ENCODE data around the gene ATP2C2. TPM values are rescaled to one million over a fixed set of nuclear protein-coding genes. Genes with fewer than 3 reads are reported as not detected.
A peak's percentile ranks its signal among the peaks of the same experiment; 100 is the strongest.

The ATP2C2 gene
- total and polyA plus RNA-seq, 8 donors: 1.1 to 141 (median 4.2) TPM; not detected in 2

DNA sequence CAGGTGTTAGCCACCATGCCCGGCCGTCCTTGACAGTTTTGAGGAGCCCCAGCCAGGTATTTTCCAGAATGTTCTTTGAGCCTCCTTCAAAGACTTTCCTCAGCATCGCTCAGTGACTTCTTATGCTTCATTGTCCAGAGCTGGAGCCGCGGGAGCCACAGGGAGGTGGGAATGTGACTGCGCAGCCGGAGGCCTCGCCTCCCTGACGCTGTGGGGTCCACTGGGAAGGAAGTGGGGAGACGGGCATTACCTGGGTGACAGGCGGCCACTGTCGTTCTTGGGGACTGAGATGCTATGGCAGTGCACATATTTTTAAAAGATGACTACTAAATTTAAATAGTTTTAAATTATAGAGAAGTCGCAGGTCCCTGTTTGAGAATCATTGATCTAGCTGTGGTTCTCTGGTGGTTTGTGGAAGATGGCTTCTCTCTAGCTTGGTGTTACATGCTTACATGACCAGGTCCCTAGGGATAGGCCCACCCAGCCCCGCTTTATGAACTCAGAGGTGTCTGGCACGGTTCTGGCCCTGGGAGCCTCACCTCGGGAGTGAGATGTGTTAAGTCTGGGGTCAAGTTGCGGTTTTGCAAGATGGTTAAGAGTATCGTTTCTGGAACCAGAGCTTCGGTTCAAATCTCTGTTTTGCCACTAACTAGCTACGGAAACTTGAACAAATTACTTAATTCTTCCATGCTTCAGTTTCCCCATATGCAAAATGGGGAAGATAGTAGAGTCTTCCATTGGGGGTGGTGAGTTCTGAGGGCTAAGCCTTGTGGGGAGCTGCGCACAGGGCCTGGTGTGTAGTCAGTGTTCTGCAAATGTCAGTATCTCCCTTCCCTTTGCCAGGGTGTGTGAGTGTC, 53.0 kb downstream of the ATP2C2 start:
- Histone ChIP-seq H3K27ac (no peak overlapping the region), H3K4me1 (no peaks in the 10 kb centered on the region), H3K9me3 (no peaks in the 10 kb centered on the region), H3K36me3 (no peaks in the 10 kb centered on the region), H3K27me3 (peaks cover 0 to 4% (median 0%) of the 10 kb centered on the region in 3 donors), H3K4me3 (no peak overlapping the region)
- intact Hi-C loops (cut with DNase I; ENCODE audit: low total_unique reads): no loop called here
- 87 to 94% (median 93%) methylated on average over 19 to 21 of the region's 21 CpGs for WGBS, 5 donors
- TF ChIP-seq POLR2A (IDR thresholded peaks at IDR 0.05) (no peak), POLR2AphosphoS5 (IDR thresholded peaks at IDR 0.05) (no peak)
- no peak for DNase-seq

DNA sequence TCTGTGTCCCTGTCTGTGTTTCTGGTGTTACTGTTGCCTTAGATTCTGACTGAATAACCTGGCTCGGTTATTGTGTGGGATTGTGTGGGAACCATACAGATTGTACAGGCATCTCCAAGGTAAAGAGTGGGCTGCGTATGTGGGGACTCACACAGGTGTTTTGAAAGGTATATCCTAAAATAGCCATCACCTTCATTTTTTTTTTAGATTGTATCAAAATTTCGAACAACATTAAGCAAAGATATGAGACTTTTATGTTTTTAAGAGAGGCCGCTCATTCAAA, 53.5 kb downstream of the ATP2C2 start:
- WGBS, 5 donors: 68 to 96% (median 73%) methylated on average over 4 of the region's 4 CpGs
- intact Hi-C loops (cut with DNase I; ENCODE audit: low total_unique reads): no loop called here

DNA sequence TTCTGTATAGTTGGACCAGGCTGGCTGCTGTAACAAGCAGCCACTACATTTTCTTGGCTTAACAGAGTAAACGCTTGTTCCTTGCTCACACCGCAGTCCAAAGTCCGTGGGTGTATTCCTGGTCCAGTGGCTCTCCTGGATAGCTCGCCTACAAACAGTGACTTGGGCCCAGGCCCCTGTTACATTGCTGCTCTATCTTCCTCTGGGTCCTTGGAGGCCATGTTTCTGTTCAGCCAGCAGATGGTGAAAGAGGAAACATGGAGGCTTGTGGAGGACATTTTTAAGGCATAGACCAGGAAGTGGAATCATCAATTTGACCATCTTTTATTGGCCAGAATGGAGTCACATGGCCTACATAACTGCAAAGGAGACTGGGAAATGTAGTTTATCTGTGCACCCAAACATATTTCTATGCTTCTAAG, 55.1 kb downstream of the ATP2C2 start:
- 90 to 100% (median 94%) methylated on average over 4 of the region's 4 CpGs for WGBS, 5 donors
- no peak for TF ChIP-seq POLR2A (IDR thresholded peaks at IDR 0.05)
- no peak for TF ChIP-seq CTCF (IDR thresholded peaks at IDR 0.05)
- no peak for TF ChIP-seq EP300 (IDR thresholded peaks at IDR 0.05)
- no peak for TF ChIP-seq POLR2AphosphoS5 (IDR thresholded peaks at IDR 0.05)
- intact Hi-C loops (cut with DNase I; ENCODE audit: low total_unique reads): no loop called here
- no peaks in the 10 kb centered on the region for H3K36me3 ChIP-seq
- no peak overlapping the region for H3K4me3 ChIP-seq
- no peaks in the 10 kb centered on the region for H3K9me3 ChIP-seq
- no peaks in the 10 kb centered on the region for H3K4me1 ChIP-seq
- no peak overlapping the region for H3K27ac ChIP-seq
- peak in 1 of 2 donors; percentile 35 for DNase-seq
- H3K27me3 ChIP-seq: peaks cover 0 to 9% (median 0%) of the 10 kb centered on the region in 3 donors

More for the DNA sequence above, 53.5 kb downstream of the ATP2C2 start:
- Histone ChIP-seq H3K4me3 (no peak overlapping the region), H3K27ac (no peak overlapping the region), H3K4me1 (no peaks in the 10 kb centered on the region), H3K27me3 (peaks cover 0 to 9% (median 0%) of the 10 kb centered on the region in 3 donors), H3K9me3 (no peaks in the 10 kb centered on the region), H3K36me3 (no peaks in the 10 kb centered on the region)
- DNase-seq: no peak
- TF ChIP-seq POLR2AphosphoS5 (IDR thresholded peaks at IDR 0.05): no peak
- TF ChIP-seq EP300 (IDR thresholded peaks at IDR 0.05): no peak
- TF ChIP-seq CTCF (IDR thresholded peaks at IDR 0.05): no peak
- no peak for TF ChIP-seq POLR2A (IDR thresholded peaks at IDR 0.05)

DNA sequence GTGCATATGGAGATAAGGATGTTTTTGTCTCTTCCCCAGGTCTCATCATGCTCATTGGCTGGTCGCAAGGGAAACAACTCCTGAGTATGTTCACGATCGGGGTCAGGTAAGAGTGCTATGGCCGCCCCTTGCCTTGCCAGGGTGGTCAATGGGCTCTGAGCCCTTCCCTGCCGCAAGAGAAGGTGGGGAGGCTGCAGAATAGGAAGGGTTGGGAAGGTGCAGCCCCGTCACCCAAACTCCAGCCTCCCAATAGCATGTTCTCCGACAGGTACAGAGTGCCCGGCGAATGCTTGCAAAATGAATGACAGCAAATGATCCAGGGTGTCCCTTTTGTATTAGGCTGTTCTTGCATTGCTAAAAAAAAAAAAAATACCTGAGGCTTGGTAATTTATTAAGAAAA, 57.4 kb downstream of the ATP2C2 start:
- H3K27ac ChIP-seq: no peak overlapping the region
- DNase-seq: no peak
- H3K4me3 ChIP-seq: no peak overlapping the region
- TF ChIP-seq CTCF (IDR thresholded peaks at IDR 0.05) (no peak), POLR2A (IDR thresholded peaks at IDR 0.05) (no peak), POLR2AphosphoS5 (IDR thresholded peaks at IDR 0.05) (no peak), EP300 (IDR thresholded peaks at IDR 0.05) (no peak)
- intact Hi-C loops (cut with DNase I; ENCODE audit: low total_unique reads): no loop called here
- no peaks in the 10 kb centered on the region for H3K4me1 ChIP-seq
- H3K27me3 ChIP-seq: peaks cover 0 to 13% (median 0%) of the 10 kb centered on the region in 3 donors
- no peaks in the 10 kb centered on the region for H3K36me3 ChIP-seq
- 90 to 94% (median 93%) methylated on average over 9 of the region's 9 CpGs for WGBS, 5 donors
- H3K9me3 ChIP-seq: no peaks in the 10 kb centered on the region

GRCh38 chr16:84426804-84427203, 58.5 kb downstream of the ATP2C2 start:
- Histone ChIP-seq H3K27ac (no peak overlapping the region), H3K4me1 (no peaks in the 10 kb centered on the region), H3K4me3 (no peak overlapping the region), H3K9me3 (no peaks in the 10 kb centered on the region), H3K27me3 (peaks cover 0 to 22% (median 0%) of the 10 kb centered on the region in 3 donors), H3K36me3 (no peaks in the 10 kb centered on the region)
- intact Hi-C loops (cut with DNase I; ENCODE audit: low total_unique reads): no loop called here
- WGBS, 5 donors: 87 to 92% (median 91%) methylated on average over 12 of the region's 12 CpGs
- DNase-seq: no peak
- TF ChIP-seq POLR2AphosphoS5 (IDR thresholded peaks at IDR 0.05): no peak
- no peak for TF ChIP-seq POLR2A (IDR thresholded peaks at IDR 0.05)
- TF ChIP-seq CTCF (IDR thresholded peaks at IDR 0.05): no peak
- TF ChIP-seq EP300 (IDR thresholded peaks at IDR 0.05): no peak
